KMS-11 (cell line): Measurements from ENCODE around the gene LPGAT1.

Experiments
- H2AFZ ChIP-seq: fragments of 200-600 bp; sonication (generic); 2 replicates; pipeline ENCODE4 v1.6.1; 2016; ENCODE audit warnings: antibody characterized with exemption, mixed run types, low read depth
- H3K27ac ChIP-seq: fragments of 200-600 bp; sonication (generic); 2 replicates; pipeline ENCODE4 v1.6.1; 2016; ENCODE audit warnings: mild to moderate bottlenecking, mixed run types
- H3K27me3 ChIP-seq: fragments of 200-600 bp; sonication (generic); 2 replicates; pipeline ENCODE4 v1.6.1; 2017; ENCODE audit warnings: mild to moderate bottlenecking, low read depth, mixed run types, moderate library complexity; ENCODE audit not compliant: insufficient read depth
- H3K36me3 ChIP-seq: fragments of 200-600 bp; sonication (generic); 2 replicates; pipeline ENCODE4 v1.6.1; 2017; ENCODE audit warnings: mild to moderate bottlenecking, mixed run types; ENCODE audit not compliant: insufficient read depth
- H3K4me1 ChIP-seq: fragments of 200-600 bp; sonication (generic); 2 replicates; pipeline ENCODE4 v1.6.1; 2016; ENCODE audit warnings: mild to moderate bottlenecking, low read depth, mixed run types; ENCODE audit not compliant: poor library complexity, severe bottlenecking
- H3K4me2 ChIP-seq: fragments of 200-600 bp; sonication (generic); 2 replicates; pipeline ENCODE4 v1.7.0; 2016; ENCODE audit warnings: mild to moderate bottlenecking, mixed run types
- H3K4me3 ChIP-seq: fragments of 200-600 bp; sonication (generic); IDR thresholded peaks from 2 replicates; pipeline ENCODE4 v1.6.1; 2017; ENCODE audit warnings: low read depth, low read length, mixed read lengths; ENCODE audit not compliant: insufficient read depth
- H3K79me2 ChIP-seq: fragments of 200-600 bp; sonication (generic); 2 replicates; pipeline ENCODE4 v1.6.1; 2016; ENCODE audit warnings: low read depth, mixed run types; ENCODE audit not compliant: insufficient read depth
- H3K9ac ChIP-seq: fragments of 200-600 bp; sonication (generic); 2 replicates; pipeline ENCODE4 v1.6.1; 2016; ENCODE audit warnings: mild to moderate bottlenecking, mixed run types
- H4K20me1 ChIP-seq: fragments of 200-600 bp; sonication (generic); 2 replicates; pipeline ENCODE4 v1.6.1; 2016; ENCODE audit warnings: mild to moderate bottlenecking, mixed run types; ENCODE audit not compliant: insufficient read depth
- CTCF ChIP-seq: fragments of 200-600 bp; sonication (generic); conservative IDR thresholded peaks from 2 replicates; pipeline ENCODE4 v1.6.1; 2017; ENCODE audit warnings: low read depth, mild to moderate bottlenecking, antibody characterized with exemption, low read length, moderate library complexity, mixed read lengths

LPGAT1 gene

GRCh38 chr1:211762206-211762605 lies 68.4 kb downstream of the LPGAT1 start:
- Histone ChIP-seq H3K4me1 (no peaks in the 10 kb centered on the region), H2AFZ (no peak overlapping the region), H3K9ac (no peak overlapping the region), H3K27me3 (no peaks in the 10 kb centered on the region), H4K20me1 (no peaks in the 10 kb centered on the region), H3K4me3 (no peak overlapping the region), H3K79me2 (no peaks in the 10 kb centered on the region), H3K36me3 (no peaks in the 10 kb centered on the region), H3K27ac (no peak overlapping the region), H3K4me2 (no peak overlapping the region)
- TF ChIP-seq CTCF, result no peak

GRCh38 chr1:211761400-211761799 lies 69.2 kb downstream of the LPGAT1 start:
- Histone ChIP-seq H3K79me2 (no peaks in the 10 kb centered on the region), H3K36me3 (no peaks in the 10 kb centered on the region), H3K27ac (no peak overlapping the region), H3K4me1 (no peaks in the 10 kb centered on the region), H3K27me3 (no peaks in the 10 kb centered on the region), H4K20me1 (no peaks in the 10 kb centered on the region), H3K4me3 (no peak overlapping the region), H3K9ac (no peak overlapping the region), H2AFZ (no peak overlapping the region), H3K4me2 (no peak overlapping the region)
- no peak for TF ChIP-seq CTCF

- no peaks in the 10 kb centered on the region for H3K4me1 ChIP-seq
- H4K20me1 ChIP-seq, result no peaks in the 10 kb centered on the region
- H3K4me2 ChIP-seq, result no peak overlapping the region
- H3K27me3 ChIP-seq, result no peaks in the 10 kb centered on the region
- no peak overlapping the region for H3K4me3 ChIP-seq
- H3K9ac ChIP-seq, result no peak overlapping the region
- no peak overlapping the region for H2AFZ ChIP-seq
- H3K79me2 ChIP-seq, result no peaks in the 10 kb centered on the region
- H3K36me3 ChIP-seq, result no peaks in the 10 kb centered on the region
- no peak overlapping the region for H3K27ac ChIP-seq
- no peak for TF ChIP-seq CTCF
Observed at GRCh38 chr1:211756471-211757020, 74.0 kb downstream of the LPGAT1 start.

DNA sequence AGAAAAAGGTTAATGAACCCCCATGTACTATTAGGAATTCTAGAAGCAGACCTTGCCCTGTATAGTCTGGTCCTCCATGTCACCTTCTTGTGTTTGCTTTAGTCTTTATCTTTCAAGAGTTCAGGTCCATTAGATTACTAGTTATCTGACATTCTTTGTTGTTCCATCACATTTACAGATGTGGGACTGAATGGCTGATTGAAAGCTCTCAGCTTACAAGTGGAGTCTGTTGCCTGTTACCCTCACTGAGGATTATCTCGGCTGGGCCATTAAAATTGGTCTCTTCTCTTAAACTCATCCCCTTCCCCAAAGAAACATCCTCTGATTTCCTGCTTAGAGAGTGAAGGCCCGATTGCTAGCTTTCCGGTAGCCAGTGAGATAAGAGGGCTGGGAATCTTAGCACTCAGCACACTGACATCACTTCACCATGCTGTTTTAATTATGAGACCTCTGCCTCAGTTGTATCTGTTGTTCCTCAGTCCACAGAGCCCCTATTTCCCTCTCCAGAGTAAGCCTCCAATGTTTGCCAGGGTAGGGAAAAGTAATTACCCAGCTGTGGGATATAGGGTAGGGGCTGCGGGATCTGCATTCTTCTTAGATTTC lies 76.8 kb downstream of the LPGAT1 start:
- H3K27me3 ChIP-seq, result no peaks in the 10 kb centered on the region
- no peak overlapping the region for H3K9ac ChIP-seq
- no peak overlapping the region for H2AFZ ChIP-seq
- H3K27ac ChIP-seq, result no peak overlapping the region
- no peaks in the 10 kb centered on the region for H4K20me1 ChIP-seq
- no peaks in the 10 kb centered on the region for H3K4me1 ChIP-seq
- TF ChIP-seq CTCF, result no peak
- H3K4me2 ChIP-seq, result no peak overlapping the region
- no peaks in the 10 kb centered on the region for H3K79me2 ChIP-seq
- H3K36me3 ChIP-seq, result no peaks in the 10 kb centered on the region
- H3K4me3 ChIP-seq, result no peak overlapping the region
